GM21423 (cell line): ENCODE results near the gene DYNLT1.

ENCODE experiments used
- ATAC-seq: cut with Tn5 transposase; IDR thresholded peaks from one replicate; pipeline ENCODE4 v1.9.1; 2021; ENCODE audit warnings: mild to moderate bottlenecking, moderate library complexity; ENCODE audit not compliant: unreplicated experiment

The DYNLT1 gene

GRCh38 chr6:158604048-158604406 is 40.5 kb downstream of the DYNLT1 start:
- ATAC-seq, result no peak

- ATAC-seq, result no peak
Measured at GRCh38 chr6:158603261-158604047, 41.1 kb downstream of the DYNLT1 start.

GRCh38 chr6:158599635-158600034 is 44.9 kb downstream of the DYNLT1 start:
- ATAC-seq, result no peak

- ATAC-seq, result no peak
Measured at GRCh38 chr6:158597565-158597964, 47.0 kb downstream of the DYNLT1 start.

- no peak for ATAC-seq
Measured at GRCh38 chr6:158596861-158597260, 47.7 kb downstream of the DYNLT1 start.

- ATAC-seq, result no peak
Measured at GRCh38 chr6:158595223-158595622, 49.3 kb downstream of the DYNLT1 start.

GRCh38 chr6:158593670-158594069 is 50.9 kb downstream of the DYNLT1 start:
- ATAC-seq, result no peak

GRCh38 chr6:158591810-158592209 is 52.7 kb downstream of the DYNLT1 start:
- no peak for ATAC-seq

- no peak for ATAC-seq
Measured at GRCh38 chr6:158591134-158591809, 53.3 kb downstream of the DYNLT1 start.

GRCh38 chr6:158589366-158589765 is 55.2 kb downstream of the DYNLT1 start:
- ATAC-seq, result no peak

GRCh38 chr6:158586652-158587051 is 57.9 kb downstream of the DYNLT1 start:
- ATAC-seq, result no peak
